GM18873 (cell line): ENCODE results near the gene ZFP36.

Experiments used
- ATAC-seq: cut with Tn5 transposase; IDR thresholded peaks from one replicate; pipeline ENCODE4 v1.9.1; 2021; ENCODE audit warnings: mild to moderate bottlenecking, moderate library complexity, moderate number of reproducible peaks; ENCODE audit not compliant: unreplicated experiment, low FRiP score

The ZFP36 gene

GRCh38 chr19:39415111-39416046, 8.7 kb downstream of the ZFP36 start:
- no peak for ATAC-seq

DNA sequence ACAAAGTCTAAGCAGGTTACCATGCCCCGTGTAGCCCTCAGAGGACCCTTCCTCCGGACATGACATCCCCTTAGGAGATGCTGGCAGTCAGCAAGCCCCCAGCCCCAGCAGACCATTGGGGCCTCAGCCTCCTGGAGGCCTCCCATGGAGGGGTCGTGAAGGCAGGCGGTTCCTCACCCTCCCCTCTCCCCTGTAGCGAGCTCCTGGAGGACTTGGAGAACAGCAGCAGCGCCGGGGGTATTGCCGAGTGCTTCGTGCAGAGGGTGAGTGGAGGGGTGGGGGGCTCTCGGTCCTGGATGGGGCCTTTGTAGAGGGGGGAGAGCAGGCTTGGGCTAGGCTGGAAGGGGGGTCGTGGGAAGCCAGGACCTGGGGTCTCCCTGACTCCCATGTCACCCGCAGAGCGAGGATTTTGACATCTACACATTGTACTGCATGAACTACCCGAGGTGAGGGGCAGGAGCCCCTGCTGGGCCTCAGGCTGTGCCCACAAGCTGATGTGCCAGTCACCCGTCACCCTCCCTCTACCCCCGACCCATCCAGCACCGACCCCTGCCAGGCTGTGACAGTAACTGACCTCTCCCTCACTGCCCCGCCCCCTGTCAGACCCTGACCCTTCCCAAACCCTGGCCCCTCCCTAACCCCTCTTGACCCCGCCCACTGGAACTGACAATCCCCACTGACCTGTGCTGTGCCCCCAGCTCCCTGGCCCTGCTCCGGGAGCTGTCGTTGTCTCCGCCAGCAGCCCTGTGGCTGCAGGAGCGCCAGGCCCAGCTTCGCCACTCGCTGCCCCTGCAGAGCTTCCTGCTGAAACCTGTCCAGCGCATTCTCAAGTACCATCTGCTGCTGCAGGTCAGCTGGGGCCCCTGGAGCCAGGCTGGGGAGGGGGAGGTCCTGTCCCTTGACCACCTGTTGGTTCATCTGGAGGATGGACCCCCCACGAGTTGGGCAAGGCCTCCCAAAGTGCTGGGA, 9.8 kb downstream of the ZFP36 start:
- no peak for ATAC-seq

GRCh38 chr19:39417463-39418181, 11.0 kb downstream of the ZFP36 start:
- no peak for ATAC-seq

- ATAC-seq: no peak
These were observed 12.4 kb downstream of the ZFP36 start for GRCh38 chr19:39419003-39419402.

- no peak for ATAC-seq
These were observed 14.1 kb downstream of the ZFP36 start for GRCh38 chr19:39420769-39421168.

- no peak for ATAC-seq
These were observed 15.4 kb downstream of the ZFP36 start for GRCh38 chr19:39422020-39422419.

DNA sequence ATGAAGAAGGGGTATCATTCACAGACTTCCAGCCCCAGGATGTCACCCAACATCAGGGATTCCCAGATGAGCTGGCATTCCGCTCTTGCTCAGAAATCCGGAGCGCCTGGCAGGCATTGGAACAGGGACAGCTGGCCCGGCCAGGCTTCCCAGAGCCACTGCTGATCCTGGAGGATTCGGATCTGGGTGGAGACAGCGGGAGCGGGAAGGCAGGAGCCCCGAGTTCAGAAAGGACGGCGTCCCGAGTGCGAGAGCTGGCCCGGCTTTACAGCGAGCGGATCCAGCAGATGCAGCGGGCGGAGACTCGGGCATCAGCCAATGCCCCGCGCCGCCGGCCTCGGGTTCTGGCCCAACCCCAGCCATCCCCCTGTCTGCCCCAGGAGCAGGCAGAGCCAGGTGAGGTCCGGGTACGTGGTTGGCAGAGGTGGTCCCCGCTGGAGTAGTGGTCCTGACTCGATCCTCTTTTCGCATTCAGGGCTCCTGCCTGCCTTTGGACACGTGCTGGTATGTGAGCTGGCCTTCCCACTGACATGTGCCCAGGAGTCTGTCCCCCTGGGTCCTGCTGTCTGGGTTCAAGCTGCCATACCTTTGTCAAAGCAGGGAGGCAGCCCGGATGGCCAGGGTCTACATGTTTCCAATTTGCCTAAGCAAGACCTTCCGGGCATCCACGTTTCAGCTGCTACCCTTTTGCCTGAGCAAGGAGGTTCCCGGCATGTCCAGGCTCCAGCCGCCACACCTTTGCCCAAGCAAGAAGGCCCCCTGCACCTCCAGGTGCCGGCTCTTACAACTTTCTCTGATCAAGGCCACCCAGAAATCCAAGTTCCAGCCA, 16.8 kb downstream of the ZFP36 start:
- no peak for ATAC-seq

GRCh38 chr19:39424934-39425333, 18.3 kb downstream of the ZFP36 start:
- ATAC-seq: no peak

DNA sequence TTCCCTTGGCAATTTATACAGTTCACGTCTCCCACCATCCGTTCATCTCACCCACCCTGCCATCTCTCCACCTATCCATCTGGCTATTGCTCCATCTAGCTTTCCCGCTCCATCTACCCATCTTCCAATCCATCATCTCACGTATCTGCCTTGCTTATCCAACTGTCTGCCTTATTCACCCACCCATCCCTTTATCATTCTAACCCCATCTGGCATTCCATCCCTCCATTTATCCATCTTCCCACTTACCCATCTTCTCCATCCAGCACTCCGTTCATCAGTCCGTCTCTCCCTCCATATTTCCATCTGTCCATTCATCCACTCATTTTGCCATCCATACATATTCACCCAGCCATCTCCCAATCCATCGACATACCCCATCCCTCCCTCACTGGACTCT, 19.1 kb downstream of the ZFP36 start:
- no peak for ATAC-seq

GRCh38 chr19:39426170-39426569, 19.5 kb downstream of the ZFP36 start:
- no peak for ATAC-seq

DNA sequence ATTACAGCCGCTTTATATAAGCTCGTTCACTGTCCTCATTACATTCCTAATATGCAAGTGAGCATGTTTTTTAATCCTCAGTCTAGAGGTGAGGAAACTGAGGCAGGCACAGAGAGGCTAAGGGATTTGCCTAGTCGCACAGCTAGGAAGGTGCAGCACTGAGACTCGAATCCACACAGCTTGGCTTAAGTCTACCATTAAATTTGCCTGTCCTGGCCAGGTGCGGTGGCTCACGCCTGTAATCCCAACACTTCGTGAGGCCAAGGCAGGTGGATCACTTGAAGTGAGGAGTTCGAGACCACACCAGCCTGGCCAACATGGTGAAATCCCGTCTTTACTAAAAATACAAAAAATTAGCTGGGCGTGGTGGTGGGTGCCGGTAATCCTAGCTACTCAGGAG, 21.1 kb downstream of the ZFP36 start:
- ATAC-seq: no peak

- no peak for ATAC-seq
These were observed 21.9 kb downstream of the ZFP36 start for GRCh38 chr19:39428283-39429112.

GRCh38 chr19:39430675-39431593, 24.3 kb downstream of the ZFP36 start:
- ATAC-seq: no peak

- no peak for ATAC-seq
These were observed 26.0 kb downstream of the ZFP36 start for GRCh38 chr19:39432677-39433025.

- ATAC-seq: no peak
These were observed 26.9 kb downstream of the ZFP36 start for GRCh38 chr19:39433480-39434079.

DNA sequence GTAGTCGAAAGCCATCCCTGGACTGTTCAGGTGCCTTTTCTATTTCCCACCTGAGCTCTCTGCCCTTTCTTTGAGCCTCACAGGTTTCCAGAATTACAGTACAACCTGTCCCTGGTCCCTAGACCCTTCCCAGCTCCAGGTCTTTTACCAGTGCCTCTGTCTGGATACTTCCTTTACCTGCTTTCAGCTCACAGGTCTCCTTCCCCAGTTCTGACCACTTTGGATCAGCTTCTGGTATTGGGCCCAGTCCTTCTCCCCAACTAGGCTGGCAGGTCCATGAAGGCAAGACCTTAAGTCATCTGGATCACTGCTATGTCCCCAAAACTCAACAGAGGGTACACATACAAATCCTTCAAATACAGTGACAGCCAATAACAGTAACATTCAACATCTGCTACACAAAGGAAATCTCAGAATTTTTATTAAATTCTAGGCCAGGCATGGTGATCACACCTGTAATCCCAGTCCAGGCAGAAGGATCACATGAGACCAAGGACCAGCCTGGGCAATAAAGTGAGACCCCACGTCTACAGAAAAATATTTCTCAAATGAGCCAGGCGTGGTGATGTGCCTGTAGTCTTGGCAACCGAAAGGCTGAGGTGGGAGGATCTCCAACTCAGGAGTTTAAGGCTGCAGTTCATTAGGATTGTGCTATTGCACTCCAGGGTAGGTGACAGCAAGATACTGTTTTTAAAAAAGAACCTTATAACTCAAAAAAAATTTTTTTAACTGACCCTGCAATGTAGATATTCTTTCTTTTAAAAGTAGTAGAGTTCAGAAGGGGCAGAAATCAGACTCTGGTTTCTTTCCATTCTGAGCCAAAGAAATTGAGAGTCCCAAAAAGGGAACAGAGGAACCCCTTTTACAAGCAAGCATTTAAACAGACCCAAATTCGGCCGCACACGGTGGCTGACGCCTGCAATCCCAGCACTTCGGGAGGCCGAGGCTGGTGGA, 27.8 kb downstream of the ZFP36 start:
- no peak for ATAC-seq
